HCT116 (cell line): ENCODE data around the gene DENND1C. TPM values are rescaled to one million over a fixed set of nuclear protein-coding genes. Genes with fewer than 3 reads are reported as not detected.

Experiments used
- ATAC-seq: fragments of 200-7000 bp; cut with Tn5 transposase; 2 replicates; pipeline ENCODE4 v1.9.1; 2020; ENCODE audit warnings: mild to moderate bottlenecking, moderate library complexity
- BruUV-seq: library from RNA; stranded (reverse); fragments of 400-500 nt; replicated peaks from 2 replicates; lab custom pipeline; 2021; lab: Mats Ljungman, UMichigan
- CTCF ChIA-PET: fragments of 300-600 bp; sonication (Branson Sonifier 250); formaldehyde crosslinking; loops from one replicate; lab custom pipeline; 2021; ENCODE audit warnings: antibody characterized with exemption; lab: Charles Lee
- POLR2A ChIA-PET: fragments of 300-600, 350-600 bp; sonication (Branson Sonifier 250); formaldehyde crosslinking; loops from one replicate; lab custom pipeline; 2021; ENCODE audit warnings: antibody characterized with exemption; lab: Charles Lee
- RAD21 ChIA-PET, 2 experiments: fragments of 300-600 bp; sonication (Branson Sonifier 250); formaldehyde crosslinking; loops; one replicate each; lab custom pipeline; 2023; ENCODE audit warnings: low total read pairs in 2 of 2; ENCODE audit not compliant: uncharacterized antibody in 2 of 2, unreplicated experiment in 2 of 2, low non-redundant PET in 1 of 2; lab: Charles Lee
- DNase-seq: peaks from one replicate; pipeline ENCODE4 v3.0.0-alpha.2; 2010; ENCODE audit warnings: low read depth, low spot score
- H2AFZ ChIP-seq: fragments of 200-600 bp; shearing (Covaris generic), sonication (generic); 2 replicates; pipeline ENCODE4 v1.6.1; 2017; ENCODE audit warnings: low read depth, mixed run types, mixed read lengths, antibody characterized with exemption, low read length; ENCODE audit not compliant: poor library complexity, severe bottlenecking
- H3K27ac ChIP-seq: 2 replicates; pipeline ENCODE4 v1.5.1; 2012; ENCODE audit warnings: low read depth, low read length
- H3K27me3 ChIP-seq: fragments of 200-600 bp; sonication (generic); 2 replicates; pipeline ENCODE4 v1.6.1; 2016; ENCODE audit warnings: mixed run types, low read length, mixed read lengths; ENCODE audit not compliant: insufficient read depth
- H3K36me3 ChIP-seq, 2 experiments: fragments of 200-500 bp in 1 of 2; fragments of 200-600 bp in 1 of 2; sonication (Bioruptor generic) in 1 of 2; sonication (generic) in 1 of 2; 2 replicates each; pipeline versions ENCODE4 v1.5.1 to v1.6.1; 2014 to 2016; ENCODE audit warnings: low read length in 2 of 2, inconsistent platforms in 1 of 2, mixed read lengths in 1 of 2, mixed run types in 1 of 2; ENCODE audit not compliant: insufficient read depth in 2 of 2, control insufficient read depth in 1 of 2
- H3K4me1 ChIP-seq, 2 experiments: fragments of 200-600 bp in 1 of 2; sonication (generic) in 1 of 2; 2 replicates each; pipeline versions ENCODE4 v1.5.1 to v1.6.1; 2012 to 2017; ENCODE audit warnings: low read length in 2 of 2, inconsistent platforms in 1 of 2, mild to moderate bottlenecking in 1 of 2, mixed read lengths in 1 of 2, mixed run types in 1 of 2, moderate library complexity in 1 of 2; ENCODE audit not compliant: insufficient read depth in 2 of 2, control insufficient read depth in 1 of 2
- H3K4me2 ChIP-seq: fragments of 200-600 bp; sonication (generic); 2 replicates; pipeline ENCODE4 v1.6.1; 2017; ENCODE audit warnings: mixed run types, low read length, mixed read lengths
- H3K4me3 ChIP-seq, 2 experiments: fragments of 200-600 bp in 1 of 2; sonication (generic) in 1 of 2; replicated peaks in 1 of 2; 2 replicates each; pipeline ENCODE4 v1.5.1; 2011 to 2016; ENCODE audit warnings: low read length in 2 of 2, control low read depth in 1 of 2, low read depth in 1 of 2, mild to moderate bottlenecking in 1 of 2, mixed read lengths in 1 of 2, mixed run types in 1 of 2
- H3K79me2 ChIP-seq: fragments of 200-600 bp; sonication (generic); 2 replicates; pipeline ENCODE4 v1.6.1; 2017; ENCODE audit warnings: mild to moderate bottlenecking, mixed run types, low read length, moderate library complexity, mixed read lengths; ENCODE audit not compliant: insufficient read depth
- H3K9ac ChIP-seq: fragments of 200-600 bp; sonication (generic); 2 replicates; pipeline ENCODE4 v1.6.1; 2016; ENCODE audit warnings: low read length, mixed read lengths
- H3K9me2 ChIP-seq: fragments of 200-600 bp; sonication (generic), shearing (Covaris generic); 2 replicates; pipeline ENCODE4 v1.6.1; 2017; ENCODE audit warnings: mixed run types, mild to moderate bottlenecking, moderate library complexity; ENCODE audit not compliant: insufficient read depth
- H3K9me3 ChIP-seq, 2 experiments: fragments of 200-500 bp in 1 of 2; fragments of 200-600 bp in 1 of 2; sonication (Bioruptor generic) in 1 of 2; sonication (generic) in 1 of 2; 2 replicates each; pipeline ENCODE4 v1.6.1; 2014 to 2017; ENCODE audit warnings: low read length in 2 of 2, mixed read lengths in 2 of 2, inconsistent platforms in 1 of 2, low read depth in 1 of 2, mild to moderate bottlenecking in 1 of 2, mixed run types in 1 of 2, moderate library complexity in 1 of 2; ENCODE audit not compliant: control insufficient read depth in 1 of 2, insufficient read depth in 1 of 2
- H4K20me1 ChIP-seq: fragments of 200-600 bp; sonication (generic), shearing (Covaris generic); 2 replicates; pipeline ENCODE4 v1.6.1; 2017; ENCODE audit warnings: mixed run types, mild to moderate bottlenecking, moderate library complexity; ENCODE audit not compliant: insufficient read depth
- ATF3 ChIP-seq: IDR thresholded peaks from 2 replicates; pipeline ENCODE4 v1.6.1; 2012
- CBX3 ChIP-seq: IDR thresholded peaks from 2 replicates; pipeline ENCODE4 v1.6.1; 2012; ENCODE audit warnings: low read depth
- CEBPB ChIP-seq: IDR thresholded peaks from 2 replicates; pipeline ENCODE4 v1.6.1; 2012; ENCODE audit warnings: low read depth
- CTCF ChIP-seq, 3 experiments: fragments of 200-600 bp in 1 of 3; sonication (generic) in 1 of 3; IDR thresholded peaks in 2 of 3; conservative IDR thresholded peaks in 1 of 3; 2 replicates each; pipeline ENCODE4 v1.5.1; 2012 to 2017; ENCODE audit warnings: low read depth in 2 of 3, low read length in 2 of 3, antibody characterized with exemption in 1 of 3, borderline replicate concordance in 1 of 3, control low read depth in 1 of 3, mild to moderate bottlenecking in 1 of 3, mixed read lengths in 1 of 3, mixed run types in 1 of 3, moderate library complexity in 1 of 3; ENCODE audit not compliant: insufficient read depth in 1 of 3
- EGR1 ChIP-seq: IDR thresholded peaks from 2 replicates; pipeline ENCODE4 v1.6.1; 2012; ENCODE audit warnings: low read depth
- ELF1 ChIP-seq: IDR thresholded peaks from 2 replicates; pipeline ENCODE4 v1.6.1; 2012; ENCODE audit warnings: low read depth, borderline replicate concordance
- EZH2 ChIP-seq: fragments of 200-600 bp; sonication (generic); IDR thresholded peaks from 2 replicates; pipeline ENCODE4 v1.6.1; 2017; ENCODE audit warnings: antibody characterized with exemption, mixed run types
- FOSL1 ChIP-seq: IDR thresholded peaks from 2 replicates; pipeline ENCODE4 v1.6.1; 2012; ENCODE audit warnings: low read depth
- JUND ChIP-seq: IDR thresholded peaks from 2 replicates; pipeline ENCODE4 v1.6.1; 2012
- MAX ChIP-seq: IDR thresholded peaks from 2 replicates; pipeline ENCODE4 v1.6.1; 2012
- POLR2A ChIP-seq: IDR thresholded peaks from 2 replicates; pipeline ENCODE4 v1.7.0; 2011; ENCODE audit warnings: borderline replicate concordance; ENCODE audit not compliant: insufficient read depth, insufficient read length; ENCODE audit errors: extremely low read depth
- REST ChIP-seq: IDR thresholded peaks from 2 replicates; pipeline ENCODE4 v1.6.1; 2012; ENCODE audit warnings: low read depth
- SIN3A ChIP-seq: IDR thresholded peaks from 2 replicates; pipeline ENCODE4 v1.6.1; 2012; ENCODE audit warnings: low read depth
- SP1 ChIP-seq: IDR thresholded peaks from 2 replicates; pipeline ENCODE4 v1.6.1; 2012; ENCODE audit warnings: low read depth
- SRF ChIP-seq: IDR thresholded peaks from 2 replicates; pipeline ENCODE4 v1.6.1; 2012; ENCODE audit warnings: low read depth
- TCF7L2 ChIP-seq: IDR thresholded peaks from 2 replicates; pipeline ENCODE4 v1.7.0; 2011; ENCODE audit warnings: borderline replicate concordance, inconsistent platforms; ENCODE audit not compliant: insufficient read depth, insufficient read length; ENCODE audit errors: extremely low read depth
- YY1 ChIP-seq: IDR thresholded peaks from 2 replicates; pipeline ENCODE4 v1.6.1; 2011; ENCODE audit warnings: low read length, low read depth, moderate library complexity, mild to moderate bottlenecking; ENCODE audit not compliant: insufficient replicate concordance; ENCODE audit errors: extremely low read depth
- ZBTB33 ChIP-seq: IDR thresholded peaks from 2 replicates; pipeline ENCODE4 v1.6.1; 2011; ENCODE audit warnings: mild to moderate bottlenecking, low read length, moderate library complexity; ENCODE audit not compliant: insufficient replicate concordance; ENCODE audit errors: extremely low read depth
- ZFX ChIP-seq: fragments of 450-650 bp; IDR thresholded peaks from 2 replicates; pipeline ENCODE4 v1.6.1; 2017
- intact Hi-C: fragments of 100-400 bp; cut with micrococcal nuclease; formaldehyde crosslinking; loops from 2 replicates; pipeline ENCODE4 v1.10.0; 2022
- total RNA-seq: library from RNA; stranded (reverse); gene quantifications from one replicate; pipeline ENCODE4 v1.2.1, GENCODE V29; 2021; ENCODE audit not compliant: unreplicated experiment

The DENND1C gene
- total RNA-seq, 1 experiment from 2014 or later, result 0.54 TPM

GRCh38 chr19:6443986-6444385, 37.6 kb downstream of the DENND1C start (continued):
- TF ChIP-seq CEBPB (no peak), ELF1 (no peak)

GRCh38 chr19:6442087-6442688, 39.4 kb downstream of the DENND1C start:
- H2AFZ ChIP-seq, result no peak overlapping the region
- TF ChIP-seq SRF (no peak), SIN3A (no peak), EZH2 (no peak), ATF3 (no peak), ZFX (no peak), JUND (no peak), POLR2A (no peak), TCF7L2 (no peak), CEBPB (no peak), REST (no peak), SP1 (no peak), FOSL1 (no peak), CBX3 (no peak), MAX (no peak), ZBTB33 (no peak), YY1 (no peak), EGR1 (no peak), CTCF (IDR thresholded peaks at IDR 0.05 in 2 of 3, conservative IDR thresholded peaks at IDR 0.05 in 1 of 3; ENCODE audit: borderline replicate concordance in 1 of 3, insufficient read depth in 1 of 3, low read depth in 2 of 3, low read length in 2 of 3) (no peak), ELF1 (no peak)
- ChIA-PET CTCF (no interaction called here), POLR2A (no interaction called here), RAD21 (no interaction called here)
- peaks cover 0 to 4% of the 10 kb centered on the region in 2 experiments; a peak in 1 of 4 replicates for H3K9me3 ChIP-seq
- BruUV-seq, result no TSS peak
- H3K9ac ChIP-seq, result no peak overlapping the region
- no peaks in the 10 kb centered on the region for H4K20me1 ChIP-seq
- no peaks in the 10 kb centered on the region for H3K4me1 ChIP-seq
- H3K27me3 ChIP-seq, result no peaks in the 10 kb centered on the region
- no peaks in the 10 kb centered on the region for H3K79me2 ChIP-seq
- H3K9me2 ChIP-seq, result no peaks in the 10 kb centered on the region
- no peaks in the 10 kb centered on the region for H3K36me3 ChIP-seq
- H3K4me3 ChIP-seq, result no peak overlapping the region
- H3K27ac ChIP-seq, result no peak overlapping the region
- no peak for ATAC-seq
- intact Hi-C loops, result no loop called here
- no peak overlapping the region for H3K4me2 ChIP-seq
- DNase-seq, result no peak
